GM18499 (cell line): ENCODE data around the gene GSN.

ENCODE experiments used
- ATAC-seq: cut with Tn5 transposase; IDR thresholded peaks from one replicate; pipeline ENCODE4 v1.9.1; 2021; ENCODE audit warnings: moderate number of reproducible peaks; ENCODE audit not compliant: insufficient read depth, unreplicated experiment

The GSN gene

DNA sequence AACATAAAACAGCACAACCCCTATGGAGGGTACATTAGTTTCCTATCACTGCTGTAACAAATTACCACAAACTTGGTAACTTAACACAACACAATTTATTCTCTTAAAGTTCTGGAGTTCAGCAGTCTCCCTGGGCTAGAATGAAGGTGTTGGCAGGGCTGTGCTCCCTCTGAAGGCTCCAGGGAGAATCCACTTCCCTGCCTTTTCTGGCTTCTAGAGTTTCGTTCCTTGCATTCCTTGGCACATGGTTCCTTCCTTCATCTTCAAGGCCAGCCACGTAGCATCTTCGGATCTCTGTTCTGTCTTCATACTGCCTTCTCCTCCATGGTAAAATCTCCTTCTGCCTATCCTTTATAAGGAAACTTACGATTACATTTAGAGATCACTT is 25.0 kb upstream of the GSN start:
- no peak for ATAC-seq

DNA sequence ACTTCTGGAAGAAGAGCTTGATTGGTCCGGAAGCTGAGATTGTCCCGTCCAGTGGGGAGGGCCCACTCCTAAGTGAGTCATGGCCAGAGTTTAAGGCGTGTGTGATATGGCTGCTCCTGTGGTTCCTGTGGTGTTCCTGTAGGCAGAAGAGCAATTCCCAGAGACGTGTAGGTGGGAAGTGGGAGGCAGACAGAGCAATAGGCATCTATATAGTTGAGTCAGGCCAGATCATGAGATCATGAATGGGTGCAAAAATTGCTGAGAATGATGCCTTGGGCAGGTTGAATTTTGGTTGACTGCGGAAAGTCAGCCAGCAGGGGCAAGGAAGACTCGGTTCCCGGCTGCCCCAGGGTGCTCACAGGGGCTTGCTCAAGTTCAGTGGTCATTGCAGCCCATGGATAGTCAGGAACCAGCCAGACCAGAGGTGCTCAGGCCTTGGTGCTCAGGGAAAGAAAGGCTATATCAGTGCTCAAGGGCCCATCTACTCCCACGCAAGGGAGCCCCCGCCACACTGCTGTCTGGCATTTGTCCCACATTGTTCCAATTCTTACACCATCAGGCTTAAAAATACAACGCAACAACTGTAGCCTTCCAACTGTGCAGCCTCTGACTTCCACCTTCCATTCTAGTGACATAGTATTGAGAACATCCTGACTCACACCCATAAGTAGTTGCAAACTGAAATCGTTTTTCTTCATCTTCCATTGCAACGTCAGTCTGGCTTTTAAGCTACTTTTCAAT is 21.0 kb upstream of the GSN start:
- ATAC-seq: no peak

DNA sequence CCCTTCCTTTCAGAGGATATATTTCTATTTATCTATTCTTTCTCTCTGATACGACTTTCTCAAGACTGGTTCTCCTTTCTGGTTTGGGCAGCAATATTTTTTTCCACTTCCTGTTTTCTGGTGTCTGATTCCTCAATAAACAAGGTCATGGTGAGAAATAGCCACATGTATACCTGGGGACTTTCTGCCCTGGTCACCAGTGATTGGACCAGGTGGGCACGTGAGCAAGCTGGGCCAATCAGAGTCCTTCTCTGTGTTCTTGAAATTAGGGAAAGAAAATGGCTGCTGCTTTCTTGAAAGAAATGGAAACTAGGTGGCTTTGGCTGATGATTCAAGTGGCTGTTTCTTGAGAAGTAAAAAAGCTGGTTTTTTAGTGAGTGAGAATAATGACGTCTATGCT is 18.4 kb upstream of the GSN start:
- ATAC-seq: no peak

DNA sequence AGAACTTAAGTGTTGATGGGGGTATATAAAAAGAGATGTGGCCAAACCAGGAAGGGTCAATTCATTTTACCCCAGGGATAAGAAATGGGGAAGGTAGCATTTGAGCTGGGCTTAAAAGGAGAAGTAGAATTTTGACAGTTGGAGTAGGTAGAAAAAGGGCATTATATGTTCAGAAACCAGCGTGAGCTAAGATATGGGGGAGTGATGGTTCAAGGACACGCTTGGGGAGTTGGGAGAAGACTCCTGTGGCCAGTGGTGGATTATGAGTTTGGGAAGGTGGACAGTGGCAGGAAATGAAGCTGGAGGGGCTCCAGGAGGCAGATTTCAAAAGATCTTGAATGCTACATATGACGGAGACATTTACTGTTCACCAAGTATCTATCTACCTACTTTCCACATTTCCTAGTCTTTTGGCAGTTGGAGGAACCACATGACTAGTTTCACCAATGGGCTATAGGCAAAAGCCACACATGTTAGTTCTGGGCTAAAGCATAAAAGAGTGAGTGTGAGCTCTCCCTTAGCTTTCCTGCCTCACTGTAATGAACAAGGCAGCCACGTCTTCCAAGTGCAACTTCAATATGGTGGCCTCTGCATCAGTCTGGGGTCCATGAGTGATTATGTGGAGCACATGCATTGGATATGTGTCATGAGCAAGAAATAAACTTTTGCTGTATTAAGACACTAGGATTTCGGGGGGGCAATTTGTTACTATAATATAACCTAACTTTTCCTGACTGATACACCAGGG is 15.7 kb upstream of the GSN start:
- ATAC-seq: no peak

DNA sequence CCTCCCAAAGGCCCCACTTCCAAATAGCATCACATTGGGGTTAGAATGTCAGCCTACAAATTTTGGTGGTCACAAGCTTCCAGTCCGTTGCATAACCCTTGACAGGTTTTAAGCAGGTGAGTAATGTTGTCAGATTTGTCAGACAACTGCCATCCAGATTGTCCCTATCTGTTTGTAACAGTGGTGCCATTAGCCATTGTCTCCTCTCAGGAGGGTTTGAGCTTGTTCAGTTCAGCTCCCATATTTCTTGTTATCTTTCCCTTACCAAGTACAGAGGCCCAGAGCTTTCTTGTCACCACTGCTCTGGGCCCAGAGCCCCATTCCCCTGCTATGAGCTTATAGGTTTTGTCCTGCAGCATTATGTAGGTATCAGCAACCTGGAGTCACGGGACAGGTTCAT is 14.8 kb upstream of the GSN start:
- no peak for ATAC-seq

DNA sequence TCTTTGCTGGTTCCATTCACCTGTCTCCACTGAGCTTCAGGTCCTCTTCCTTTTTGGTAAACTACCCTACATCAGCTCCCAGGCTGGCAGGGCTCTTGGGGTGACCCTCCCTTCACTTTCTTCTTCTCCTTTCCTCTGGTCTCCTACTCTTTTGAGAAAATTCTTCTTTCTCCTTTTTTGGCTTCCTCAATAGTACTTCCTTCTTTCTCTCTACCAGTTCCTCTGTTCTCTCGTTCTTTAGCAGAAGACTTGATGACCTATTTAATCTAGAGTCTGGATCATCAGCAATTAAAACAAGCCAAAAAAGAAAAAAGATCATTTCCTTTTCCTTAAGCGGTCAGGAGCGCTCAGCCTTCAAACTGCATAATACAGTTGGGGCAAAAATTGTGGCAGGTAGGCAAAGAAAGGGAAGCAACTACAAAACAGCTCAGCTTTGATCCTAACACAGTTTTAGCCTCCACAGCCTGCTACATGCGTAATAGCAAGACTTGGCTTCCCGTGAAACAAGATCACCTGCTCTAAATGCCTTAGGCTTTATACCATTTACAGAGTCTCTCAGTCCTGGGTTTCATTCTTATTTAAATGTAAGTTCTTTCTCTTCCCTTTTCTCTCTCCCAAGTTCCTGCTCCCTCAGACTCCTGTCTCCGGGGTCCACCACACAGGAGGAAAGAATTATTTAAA is 14.0 kb upstream of the GSN start:
- ATAC-seq: no peak

DNA sequence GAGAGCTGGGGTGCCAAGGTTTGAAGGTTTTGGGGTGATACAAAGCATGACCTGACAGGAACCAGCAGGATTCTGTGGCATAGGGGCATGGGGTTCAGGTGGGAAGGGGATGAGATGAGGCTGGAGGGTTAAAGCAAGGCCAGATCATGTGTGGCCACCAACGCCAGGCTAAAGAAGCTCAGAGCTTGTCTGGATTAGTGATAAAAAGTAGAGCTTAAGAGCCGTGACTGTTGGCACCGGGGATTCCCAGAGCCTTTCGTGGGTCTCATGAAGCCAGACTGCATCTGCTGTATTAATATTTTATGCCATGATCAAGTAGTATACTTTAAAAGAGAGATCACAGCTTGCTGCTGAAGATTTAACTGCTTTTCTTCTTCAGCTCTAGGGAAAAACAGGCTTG is 8.5 kb upstream of the GSN start:
- ATAC-seq: no peak

DNA sequence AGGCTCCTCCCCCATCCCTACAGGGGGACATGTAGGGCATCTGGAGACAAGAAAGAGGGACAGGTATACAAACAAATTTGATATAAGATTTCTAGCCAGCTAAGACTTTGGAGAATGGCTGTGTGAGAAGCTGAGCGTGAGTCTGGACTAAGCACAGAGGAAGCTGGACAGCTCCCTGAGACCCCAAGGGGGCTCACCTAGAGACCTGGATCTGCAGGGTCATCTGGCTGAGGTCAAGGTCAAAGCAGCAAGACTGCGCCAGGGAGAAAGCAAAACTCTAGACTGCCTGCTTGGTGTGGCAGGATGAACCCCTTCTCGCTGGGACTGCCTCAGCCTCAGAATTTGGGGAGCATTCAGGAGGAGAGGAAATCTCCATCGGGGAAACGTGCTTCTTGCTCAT is 8.0 kb upstream of the GSN start:
- ATAC-seq: no peak

DNA sequence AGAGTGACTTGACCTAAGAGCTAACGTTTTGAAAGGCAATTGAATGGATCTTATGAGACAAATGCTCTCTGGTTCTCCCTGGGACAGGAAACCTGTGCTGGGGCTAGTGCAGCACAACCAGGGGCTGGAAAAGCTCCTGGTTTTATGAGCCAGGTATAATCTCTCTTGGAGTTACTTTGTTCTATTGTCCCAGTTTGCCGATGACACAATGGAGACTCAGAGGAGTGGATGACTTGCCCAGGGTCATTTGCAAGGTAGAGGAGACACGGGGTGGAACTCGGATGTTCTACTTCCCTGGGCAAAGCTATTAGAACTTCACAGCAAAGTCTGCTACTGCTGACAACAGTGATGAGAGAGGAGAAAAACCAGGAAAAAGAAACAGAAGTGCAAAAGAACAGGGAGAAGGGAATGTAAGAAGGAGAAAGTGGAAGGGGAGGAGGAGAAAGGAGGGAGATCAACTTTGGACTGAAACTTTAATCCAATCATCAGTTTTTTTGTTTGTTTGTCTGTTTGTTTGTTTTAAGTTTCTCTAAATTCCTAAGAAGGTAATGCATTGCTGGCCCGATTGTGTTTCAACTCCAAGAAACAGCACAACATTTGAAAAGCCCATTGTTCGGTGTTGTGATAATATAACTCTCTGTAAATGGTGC is 7.4 kb upstream of the GSN start:
- ATAC-seq: no peak

DNA sequence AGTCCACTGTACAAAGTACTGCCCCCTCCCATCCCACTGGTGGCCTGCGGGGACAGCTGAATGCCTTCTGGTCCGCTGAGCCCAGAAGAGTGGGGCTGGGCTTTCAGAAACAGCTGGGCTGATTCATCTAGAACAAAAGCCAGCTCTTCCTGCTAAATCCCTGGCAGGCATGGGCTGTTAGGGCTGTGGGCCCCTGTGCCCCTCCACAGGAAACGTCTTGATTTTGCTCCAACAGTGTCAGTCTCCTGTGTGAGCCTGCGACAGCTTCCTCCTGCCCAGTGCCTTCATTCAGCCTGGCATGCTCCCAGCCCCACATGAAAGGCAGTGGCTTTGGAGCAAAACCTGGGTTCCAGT is 6.9 kb upstream of the GSN start:
- ATAC-seq: no peak

DNA sequence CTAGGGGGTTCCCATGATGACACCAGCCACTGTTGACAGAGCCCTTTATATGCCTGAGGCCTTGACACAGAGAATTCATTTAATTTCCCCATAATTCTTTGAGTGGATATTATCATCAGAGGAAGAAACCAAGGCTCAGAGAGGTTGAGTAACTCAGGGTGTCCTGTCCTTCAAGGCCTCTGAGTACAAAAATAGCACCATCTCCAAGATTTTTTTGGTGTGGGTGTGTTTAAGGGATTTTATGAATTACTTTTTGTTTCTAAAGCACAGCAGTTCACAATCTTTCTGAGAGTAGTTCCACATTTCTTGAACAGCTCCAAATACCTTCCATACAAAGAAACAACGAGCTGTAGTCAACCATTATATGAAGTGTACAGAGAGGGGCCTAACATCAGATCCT is 6.2 kb upstream of the GSN start:
- no peak for ATAC-seq

DNA sequence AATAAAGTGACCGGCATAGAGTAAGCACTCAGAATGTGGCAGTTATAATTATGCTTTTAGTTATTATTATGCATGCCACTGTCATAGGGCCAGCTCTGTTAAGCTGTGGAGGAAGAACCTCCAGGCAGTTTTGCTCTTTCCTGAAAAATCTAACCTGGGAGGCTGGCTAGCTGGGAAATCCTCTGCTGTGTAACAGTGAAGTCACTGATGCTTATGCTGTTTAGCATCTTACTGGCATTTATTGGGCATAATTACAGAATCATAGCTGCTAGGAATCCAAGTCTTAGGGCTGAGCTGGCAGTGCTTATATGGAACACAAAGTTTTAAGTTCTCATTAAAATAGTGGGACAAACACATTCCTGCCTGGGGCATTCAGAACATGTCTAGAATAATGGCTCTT is 5.5 kb upstream of the GSN start:
- ATAC-seq: no peak

DNA sequence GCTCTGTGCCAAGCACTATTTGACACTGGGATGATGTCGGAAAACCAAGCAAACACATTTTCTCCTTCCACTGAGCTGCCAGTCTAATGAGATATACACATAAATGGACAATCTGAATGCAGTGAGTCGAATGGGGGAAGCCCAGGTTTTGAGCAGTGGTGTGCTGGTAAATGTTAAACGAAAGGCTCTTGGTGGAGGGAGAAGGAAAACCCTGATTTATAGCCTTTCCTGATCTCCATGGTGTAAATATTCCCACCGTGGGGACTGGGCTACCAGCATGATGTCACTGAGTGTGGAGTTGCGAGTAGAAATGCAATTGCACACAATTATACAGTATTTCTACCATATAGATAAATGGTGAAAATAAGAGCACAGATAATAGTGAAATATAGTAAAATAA is 5.0 kb upstream of the GSN start:
- ATAC-seq: no peak

DNA sequence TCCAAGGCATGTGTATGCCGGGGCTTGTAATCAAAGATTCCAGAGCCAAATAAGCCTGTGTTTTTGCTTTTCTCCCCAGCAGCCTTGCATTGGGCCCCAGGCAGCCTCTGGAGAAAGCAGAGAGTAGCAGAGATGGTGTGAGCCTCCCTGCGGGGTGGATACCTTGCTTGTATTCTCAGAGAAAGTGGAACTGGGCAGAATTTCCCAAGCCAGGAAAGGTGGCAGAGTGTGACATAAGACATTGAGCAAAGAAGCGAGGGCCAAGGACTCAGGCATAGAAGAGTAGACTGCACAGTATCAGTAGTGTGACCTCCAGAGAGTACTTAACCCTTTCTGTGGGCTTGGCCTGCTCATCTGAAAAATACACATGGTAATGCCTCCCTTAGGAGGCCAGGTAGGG is 1.6 kb upstream of the GSN start:
- no peak for ATAC-seq

DNA sequence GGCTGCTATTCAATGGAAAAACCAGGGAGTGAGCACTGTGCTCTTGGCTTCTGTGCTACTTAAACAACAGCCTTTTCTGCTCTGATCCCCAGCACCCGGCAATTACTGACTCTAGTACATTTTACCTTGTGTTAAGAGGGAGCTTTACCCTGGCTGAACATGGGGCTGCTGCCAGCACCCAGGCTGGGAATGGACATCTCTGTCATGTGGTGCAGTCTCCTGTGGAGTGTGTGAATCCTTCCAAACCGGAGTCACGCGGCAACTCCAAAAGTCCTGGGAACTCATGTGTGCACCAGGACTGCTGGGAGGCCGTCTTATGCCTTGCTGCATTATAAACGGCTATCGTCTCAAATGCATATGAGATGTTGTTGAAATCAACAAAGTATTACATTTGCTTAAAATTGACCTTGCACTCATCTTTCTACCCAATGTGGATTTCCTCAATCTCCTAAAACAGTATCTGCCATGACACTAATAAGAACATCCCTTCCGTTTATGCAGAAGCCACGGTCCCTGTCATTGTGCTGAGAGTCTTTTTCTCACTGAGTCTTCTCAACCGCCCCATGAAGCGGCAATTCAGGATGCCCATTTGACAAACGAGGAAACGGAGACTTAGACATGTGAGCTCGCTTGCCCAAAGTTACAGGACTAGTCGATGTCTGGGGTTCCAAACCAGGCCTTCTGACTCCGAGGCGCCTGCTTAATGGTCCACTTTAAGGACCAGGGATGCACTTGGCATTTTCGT is 884 bp upstream of the GSN start:
- no peak for ATAC-seq

DNA sequence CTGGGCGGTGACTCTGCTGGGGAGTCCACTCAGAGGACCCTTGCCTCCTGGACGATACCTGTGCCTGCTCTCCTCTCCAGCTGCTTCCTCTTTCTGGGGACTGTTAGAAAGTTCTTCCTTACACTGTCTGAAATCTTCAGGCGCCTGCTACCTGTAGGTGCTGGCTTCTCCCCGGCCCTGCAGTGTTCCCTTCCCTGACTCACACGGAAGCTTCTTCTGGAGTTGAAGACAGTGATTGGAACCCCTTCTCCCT is 562 bp downstream of the GSN start:
- no peak for ATAC-seq

DNA sequence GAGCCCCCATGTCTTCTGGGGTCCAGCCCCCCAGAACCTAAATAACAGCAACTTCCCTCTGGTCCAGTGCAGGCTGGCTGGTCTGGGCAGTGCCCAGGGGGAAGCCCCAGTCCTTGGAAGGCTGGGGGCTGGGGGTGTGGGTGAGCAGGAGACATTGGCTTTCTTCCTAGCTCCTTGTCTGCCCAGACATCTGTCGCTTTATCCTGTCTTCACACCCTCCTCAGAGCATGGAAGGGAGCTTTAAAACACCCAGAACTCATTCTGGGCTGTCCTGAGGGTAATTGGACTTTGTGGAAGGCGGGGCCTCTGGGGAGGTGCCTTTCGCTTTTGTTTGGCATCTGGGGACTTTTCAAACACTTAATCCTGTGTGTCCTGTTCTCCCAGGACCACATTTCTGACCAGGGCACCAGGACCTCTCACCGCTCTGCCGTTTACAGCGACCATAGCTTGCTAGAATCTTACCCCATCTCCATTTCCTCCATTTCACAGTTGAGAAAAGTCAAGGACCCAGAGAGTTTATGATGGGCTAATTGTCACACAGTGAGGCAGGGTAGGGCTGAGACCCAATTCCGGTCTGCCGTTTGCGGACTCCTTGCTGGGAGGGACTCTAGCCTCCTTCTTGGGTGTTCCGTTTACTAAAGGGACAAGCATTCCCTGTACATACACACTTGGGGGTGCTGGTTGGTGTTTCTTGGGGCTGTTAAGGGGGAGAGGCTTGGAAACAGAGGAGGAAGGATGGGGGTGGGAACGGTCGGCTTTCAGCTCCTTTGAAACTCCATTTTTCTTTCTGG is 1.1 kb downstream of the GSN start:
- ATAC-seq: no peak

DNA sequence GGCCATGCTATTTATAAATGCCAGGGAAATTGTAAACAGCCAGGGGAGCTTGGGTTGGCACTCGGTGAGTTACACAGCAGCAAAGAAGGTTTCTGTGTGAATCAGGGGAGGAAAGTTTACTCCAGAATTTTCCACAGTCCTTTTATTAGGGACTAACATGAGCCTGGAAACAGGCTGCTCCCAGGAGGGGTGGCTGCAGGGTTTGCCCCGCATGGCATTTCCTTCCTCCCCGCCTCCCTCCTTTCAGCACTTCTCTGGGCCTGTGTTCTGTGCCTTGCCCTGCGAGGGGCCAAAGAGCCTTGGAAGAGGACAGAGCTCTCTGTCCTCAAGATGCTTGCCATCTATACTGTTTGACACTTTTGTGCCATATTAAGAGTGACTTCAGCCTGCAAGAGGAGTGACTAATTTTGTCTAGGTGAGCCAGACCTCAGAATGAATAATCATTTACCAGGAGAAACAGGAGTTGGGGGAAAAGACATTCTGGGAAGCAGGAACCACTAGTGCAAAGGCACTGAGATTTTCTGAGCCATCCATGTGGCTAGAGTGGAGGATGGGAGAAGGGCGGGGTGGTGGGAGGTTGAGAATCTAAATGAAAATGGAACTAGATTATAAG is 1.8 kb downstream of the GSN start:
- no peak for ATAC-seq
